ENCODE data around the gene AKAP13.

AKAP13 gene

GRCh38 chr15:85762039-85762755 lies 381.8 kb downstream of the AKAP13 start:
- DNase-seq = no peak

DNA sequence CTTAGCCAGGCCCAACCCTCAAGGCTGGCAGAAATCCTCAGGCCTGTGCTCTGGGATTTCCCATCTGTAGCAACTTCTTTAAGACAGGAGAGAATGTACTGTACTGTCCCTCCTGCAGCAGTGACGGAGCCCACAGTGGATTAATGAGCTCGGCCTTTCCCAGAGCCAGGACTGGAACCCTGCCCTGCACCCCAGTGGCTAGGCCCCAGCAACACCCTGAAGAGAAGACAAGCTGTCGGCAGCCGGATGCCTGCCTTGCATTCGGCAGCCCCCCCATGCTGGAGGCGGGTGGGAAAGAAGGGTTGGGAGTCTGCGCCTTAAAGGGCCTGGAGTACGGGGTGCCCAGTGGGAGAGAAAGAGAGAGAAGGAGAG lies 382.3 kb downstream of the AKAP13 start:
- DNase-seq = no peak

DNA sequence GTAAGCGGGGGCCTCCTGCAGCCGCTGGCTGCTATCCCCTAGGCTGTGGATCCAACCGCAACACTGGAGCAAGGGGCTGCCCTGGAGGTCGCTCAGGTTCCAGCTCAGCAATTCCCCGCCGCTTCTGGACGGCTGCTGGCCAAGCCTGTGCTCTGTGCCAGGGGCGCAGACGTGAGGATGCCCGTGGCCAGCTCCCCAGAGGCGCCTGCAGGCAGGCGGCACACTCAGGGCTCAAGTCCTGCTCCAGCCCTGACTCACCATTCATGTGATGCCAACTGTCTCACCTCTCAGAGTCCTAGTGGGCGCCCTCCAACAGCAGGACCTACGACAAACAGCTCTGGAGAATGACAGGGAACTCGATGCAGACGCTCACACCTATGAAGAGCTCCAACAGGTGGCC lies 382.8 kb downstream of the AKAP13 start:
- DNase-seq = no peak

DNA sequence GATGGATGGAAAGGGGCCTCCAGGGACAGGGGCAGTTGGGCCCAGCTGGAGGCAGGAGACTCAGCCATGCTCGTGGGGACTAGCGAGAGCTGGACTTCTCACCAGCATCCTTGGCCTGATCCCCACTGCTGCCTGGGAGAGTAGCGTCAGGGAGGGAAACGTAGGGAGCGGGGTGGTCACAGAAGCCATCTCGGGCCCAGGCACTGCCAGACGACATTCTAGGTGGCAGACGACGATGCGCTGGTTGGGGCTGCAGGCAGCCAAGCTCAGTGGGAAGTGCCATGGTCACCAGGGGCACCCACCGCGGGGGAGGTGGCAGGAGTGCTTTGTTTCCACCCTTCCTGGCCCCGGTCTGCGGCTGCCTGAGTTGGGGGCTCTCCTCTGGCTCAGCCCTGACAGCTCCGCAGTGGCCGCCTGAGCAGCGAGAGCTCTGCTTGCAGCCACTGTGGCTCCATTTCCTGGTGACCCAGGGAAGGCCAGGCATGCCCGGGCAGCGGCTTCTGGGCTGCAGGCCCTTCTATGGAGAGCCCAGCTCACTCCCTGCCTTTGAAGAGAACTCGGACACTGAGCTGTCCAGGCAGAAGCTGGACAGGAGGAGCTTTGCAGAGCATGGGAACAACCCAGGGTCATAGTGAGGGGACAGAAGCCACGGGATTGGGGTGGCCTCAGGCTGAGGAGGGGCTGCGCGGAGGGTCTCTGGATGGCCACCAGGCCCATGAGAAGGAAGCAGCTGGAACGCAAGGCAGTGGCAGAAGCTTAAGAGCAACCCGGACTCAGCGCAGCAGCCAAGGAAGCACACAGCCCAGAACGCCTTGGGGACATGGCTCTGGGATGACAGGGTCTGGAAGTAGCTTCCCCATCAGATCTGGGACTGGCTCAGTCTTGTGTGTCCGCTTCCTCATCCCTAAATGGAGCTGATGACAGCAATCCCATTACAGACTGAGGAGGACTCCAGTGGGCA lies 383.6 kb downstream of the AKAP13 start:
- DNase-seq = no peak

DNA sequence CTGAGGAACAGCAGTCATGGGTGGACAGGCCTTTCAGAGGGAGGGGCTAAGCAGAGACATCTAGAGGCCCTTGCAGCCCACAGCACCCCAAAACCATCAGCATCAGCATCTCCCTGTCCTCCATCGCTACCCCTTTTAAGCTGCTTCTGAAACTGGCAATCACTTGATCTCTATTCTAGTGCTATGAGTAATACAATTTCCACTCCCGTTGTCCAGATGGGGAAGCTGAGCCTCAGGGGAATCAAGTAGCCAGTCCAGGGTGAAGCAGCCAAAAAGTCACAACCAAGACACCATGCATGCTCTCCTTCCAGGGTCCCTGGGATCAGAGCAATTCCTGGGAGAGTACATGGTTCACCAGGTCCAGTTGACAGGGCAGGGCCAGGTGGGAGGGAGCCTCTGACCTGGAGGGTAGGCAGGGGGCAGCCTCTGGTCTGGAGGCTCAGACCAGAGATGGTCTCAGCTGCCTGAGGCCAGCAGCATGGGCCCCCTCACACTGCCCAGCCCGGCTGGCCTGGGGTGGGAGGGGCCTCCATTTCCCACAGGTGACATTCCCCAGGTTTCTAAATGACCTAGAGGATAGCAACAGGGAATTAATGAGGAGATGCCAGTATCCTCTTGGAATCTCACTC lies 384.4 kb downstream of the AKAP13 start:
- no peak for DNase-seq

- no peak for DNase-seq
These were observed 385.8 kb downstream of the AKAP13 start for GRCh38 chr15:85766001-85766831.

GRCh38 chr15:85767785-85768529 lies 387.6 kb downstream of the AKAP13 start:
- no peak for DNase-seq

DNA sequence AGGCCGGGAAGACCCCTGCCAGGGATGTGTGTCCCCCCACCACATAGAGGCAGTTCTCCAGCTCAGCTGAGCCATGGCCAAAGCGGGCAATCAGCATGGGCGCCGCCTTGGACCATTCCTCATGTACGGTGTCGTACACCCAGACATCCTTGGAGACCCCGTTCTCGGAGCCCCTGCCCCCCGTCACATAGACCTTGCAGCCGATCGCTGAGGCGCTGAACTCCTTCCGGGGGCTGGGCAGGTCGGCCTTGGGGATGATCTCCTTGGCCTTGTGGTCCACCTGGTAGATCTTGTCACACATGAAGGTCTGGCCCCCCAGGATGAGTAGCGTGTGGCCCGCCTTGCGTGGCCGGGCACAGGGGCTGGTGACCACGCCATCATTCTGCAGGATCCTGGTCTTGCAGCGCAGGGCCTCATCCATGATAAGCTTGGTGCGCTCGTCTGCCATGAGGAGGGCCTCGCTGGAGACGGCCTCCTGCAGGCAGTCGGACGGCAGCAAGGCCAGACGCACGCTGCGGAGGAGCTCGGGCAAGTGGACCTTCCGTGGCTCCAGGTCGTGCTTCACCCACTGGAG lies 388.3 kb downstream of the AKAP13 start:
- no peak for DNase-seq

DNA sequence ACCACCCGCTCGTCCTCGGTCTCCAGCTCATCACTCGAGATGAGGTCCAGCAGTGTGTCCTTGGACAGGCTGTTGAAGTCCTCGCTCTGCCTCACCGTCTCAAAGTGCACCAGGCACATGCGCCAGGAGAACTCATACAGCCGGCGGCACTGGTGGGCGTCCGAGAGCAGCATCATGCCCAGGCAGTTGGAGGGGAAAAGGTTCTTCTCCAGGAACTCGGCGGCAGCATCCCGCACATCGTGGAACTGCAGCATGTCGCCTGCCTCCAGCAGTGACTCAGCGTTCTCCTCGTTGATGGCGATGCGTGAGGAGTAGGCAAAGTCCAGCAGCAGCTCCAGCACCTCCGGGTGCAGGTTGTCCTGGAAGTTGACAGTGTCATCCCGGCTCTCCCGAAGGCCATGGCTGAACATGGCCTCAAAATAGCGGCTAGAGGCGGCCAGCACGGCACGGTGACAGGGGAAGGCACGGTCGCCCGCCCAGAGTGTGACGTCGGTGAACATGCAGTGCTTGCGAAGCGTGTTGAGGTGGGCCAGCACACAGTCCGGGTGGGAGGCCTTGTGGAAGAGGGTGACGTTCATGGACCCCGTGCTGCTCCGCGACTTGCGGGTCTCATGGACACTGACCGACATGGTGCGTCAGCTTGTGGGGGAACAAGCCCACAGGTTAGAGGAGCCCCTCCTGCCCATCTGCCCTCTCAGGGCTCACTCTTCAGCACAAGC lies 388.9 kb downstream of the AKAP13 start:
- DNase-seq = no peak

DNA sequence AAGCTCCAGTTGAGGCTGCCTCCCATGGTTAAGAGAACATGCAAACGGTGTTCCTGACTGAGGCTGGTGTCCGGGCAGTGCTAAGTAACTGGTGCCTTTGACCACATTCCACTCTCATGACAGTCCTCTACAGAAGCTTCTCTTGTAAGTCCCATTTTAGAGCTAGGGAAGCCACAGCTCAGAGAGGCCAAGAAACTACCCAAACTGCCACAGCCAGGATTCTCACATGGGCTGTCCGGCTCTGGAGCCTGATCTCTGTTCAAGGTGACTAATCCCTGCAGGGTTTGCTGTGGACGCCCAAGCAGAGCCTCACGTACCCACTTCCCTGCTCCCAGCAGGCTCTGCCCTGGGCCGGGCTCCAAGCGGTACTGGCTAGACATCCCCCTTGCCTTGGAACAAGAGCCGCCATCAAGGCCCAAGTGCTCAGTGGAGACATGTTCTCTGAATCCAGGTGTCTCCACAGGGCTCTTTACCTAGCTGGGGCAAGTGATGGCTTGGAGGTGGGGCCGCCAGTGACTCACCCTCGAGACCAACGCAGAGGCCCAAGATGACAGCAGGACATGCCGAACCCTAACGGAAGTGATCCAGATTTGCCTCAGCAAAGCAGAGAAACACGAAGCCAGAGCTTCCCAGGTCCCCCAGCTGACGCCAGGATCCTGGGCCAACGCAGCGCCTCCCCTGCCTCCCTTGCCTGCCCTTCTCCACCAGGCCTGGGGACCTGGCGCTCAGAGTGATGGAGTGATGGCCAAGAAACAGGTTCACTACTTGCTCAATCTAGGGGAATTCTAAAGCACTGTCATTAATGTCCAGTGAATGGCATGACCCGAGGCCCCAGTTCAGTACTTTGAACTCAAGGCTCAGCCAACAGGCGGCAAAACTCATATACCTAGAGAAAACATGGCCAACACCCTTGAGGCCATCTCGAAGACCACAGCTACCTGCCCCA lies 390.0 kb downstream of the AKAP13 start:
- no peak for DNase-seq

GRCh38 chr15:85771271-85771670 lies 390.9 kb downstream of the AKAP13 start:
- no peak for DNase-seq

- DNase-seq = no peak
These were observed 391.5 kb downstream of the AKAP13 start for GRCh38 chr15:85771781-85772445.

DNA sequence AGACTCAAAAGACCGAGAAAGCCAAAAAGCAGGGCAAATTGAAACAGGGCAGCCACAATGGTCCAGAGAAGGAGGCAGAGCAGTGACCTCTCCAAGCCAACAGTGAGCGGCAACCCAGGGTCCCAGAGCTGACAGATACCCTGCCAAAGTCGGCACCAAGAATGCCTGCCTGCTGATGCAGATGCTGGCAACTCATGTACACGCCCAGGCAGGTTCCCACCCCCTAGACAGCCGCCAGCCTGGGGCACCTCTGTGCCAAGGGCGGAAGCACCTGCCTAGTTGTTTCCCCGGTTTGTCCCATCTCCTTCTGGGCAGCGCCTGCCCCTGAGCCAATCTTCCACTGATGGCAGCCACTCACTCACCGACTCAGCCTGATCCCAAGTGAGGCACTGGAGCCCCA lies 392.3 kb downstream of the AKAP13 start:
- DNase-seq = no peak

DNA sequence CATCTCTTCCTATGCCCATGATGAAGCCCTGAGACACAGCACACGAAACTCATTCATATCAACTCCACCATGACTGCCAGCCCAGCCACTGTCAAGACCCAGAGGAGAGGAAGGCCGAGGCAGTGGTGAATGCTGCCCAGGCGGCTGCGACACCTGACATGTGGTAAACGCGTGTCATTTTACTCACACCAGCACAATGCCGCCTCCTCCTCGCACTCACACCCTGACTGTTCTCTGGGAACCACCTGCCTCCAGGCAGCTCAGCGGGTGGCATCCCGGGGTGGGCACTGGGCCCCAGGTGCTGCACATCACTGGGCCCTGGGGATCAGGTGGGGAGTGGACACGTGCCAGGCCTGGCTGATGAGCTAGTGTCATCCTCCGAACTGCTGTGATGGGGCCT lies 392.8 kb downstream of the AKAP13 start:
- no peak for DNase-seq

DNA sequence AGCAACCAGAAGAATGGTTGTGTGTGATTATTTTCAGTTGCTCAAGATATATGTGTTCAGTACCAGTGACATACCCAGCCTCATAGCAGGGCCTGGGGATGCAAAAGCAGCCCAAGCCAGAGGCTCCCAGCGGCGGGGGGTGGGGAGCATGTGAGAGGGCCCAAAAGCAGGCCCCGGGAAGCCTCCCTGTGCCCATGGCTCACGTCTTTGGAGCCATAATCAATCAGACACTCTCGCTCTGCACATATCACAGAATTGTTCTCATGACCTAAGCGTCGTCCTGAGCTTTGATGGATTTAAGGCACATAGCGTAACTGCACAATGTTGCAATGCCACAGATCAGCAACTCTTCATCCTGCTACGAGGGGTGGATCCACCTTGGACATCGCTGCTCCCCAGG lies 393.6 kb downstream of the AKAP13 start:
- no peak for DNase-seq

DNA sequence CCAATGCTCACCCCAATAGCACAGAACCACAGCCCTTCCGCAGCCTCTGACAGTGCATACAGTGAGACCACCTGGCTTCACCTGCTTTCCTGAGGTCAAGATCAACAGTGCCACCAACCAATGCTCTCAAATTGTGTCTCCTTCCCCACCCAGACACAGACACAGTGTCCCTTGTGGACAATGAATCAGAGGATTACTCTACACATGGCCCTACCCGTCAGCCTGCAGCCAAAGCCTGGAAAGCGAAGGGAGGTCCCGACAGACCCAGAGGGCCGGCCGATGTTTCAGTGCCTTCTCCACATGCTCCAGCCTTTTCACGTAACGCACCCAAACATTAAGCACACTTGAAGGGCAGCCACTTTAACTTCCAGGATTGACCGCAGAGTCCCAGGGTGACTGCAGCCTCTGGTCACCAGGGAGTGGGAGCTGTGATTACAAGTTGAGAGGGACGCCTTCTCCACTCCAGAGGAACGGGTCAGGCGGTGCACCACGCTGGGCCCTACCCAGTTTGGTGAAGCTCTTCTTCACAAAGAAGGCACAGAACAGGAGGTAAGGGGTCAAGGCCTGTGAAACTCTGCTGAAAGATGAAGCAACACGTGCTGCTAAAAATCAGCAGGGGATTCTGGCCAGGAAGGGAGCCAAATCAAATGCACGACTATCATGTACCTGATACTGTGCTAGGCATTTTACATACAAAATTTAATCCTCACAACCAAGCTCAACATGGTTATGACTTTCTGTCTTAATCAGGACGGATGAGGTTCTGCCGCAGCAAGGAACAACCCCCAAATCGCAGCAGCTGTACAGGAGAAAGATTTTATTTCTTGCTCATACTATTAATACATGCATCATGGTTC lies 397.1 kb downstream of the AKAP13 start:
- DNase-seq = no peak

DNA sequence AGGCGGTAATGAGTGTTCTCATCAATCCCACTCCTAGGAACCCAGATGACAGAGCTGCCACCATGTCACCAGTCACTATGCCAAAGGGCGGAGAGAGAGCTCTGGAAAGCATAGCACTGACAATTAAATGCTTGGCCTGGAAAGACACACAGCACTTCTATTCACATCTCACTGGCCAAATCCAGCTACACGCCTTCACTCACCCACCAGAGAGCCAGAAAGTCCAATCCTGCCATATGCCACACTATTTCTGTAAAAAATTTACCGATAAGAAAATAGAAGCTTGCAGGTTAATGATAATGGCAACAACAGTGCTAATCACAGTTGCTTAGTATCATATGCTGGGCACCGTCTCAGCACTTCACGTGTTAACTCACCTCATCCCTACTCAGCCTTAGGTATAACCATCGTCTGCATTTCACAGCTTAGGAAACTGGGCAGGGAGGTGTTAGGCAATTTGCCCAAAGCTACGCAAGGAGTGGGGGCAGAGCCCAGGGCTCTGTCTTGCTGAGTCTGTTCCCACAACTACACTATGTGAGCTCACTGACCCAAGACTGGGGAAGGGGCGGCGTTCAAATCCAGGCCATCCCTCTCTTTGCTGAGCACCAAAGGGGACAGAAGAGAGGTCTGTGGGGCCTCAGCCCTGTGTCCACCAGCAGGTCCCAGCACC lies 397.8 kb downstream of the AKAP13 start:
- DNase-seq = no peak

DNA sequence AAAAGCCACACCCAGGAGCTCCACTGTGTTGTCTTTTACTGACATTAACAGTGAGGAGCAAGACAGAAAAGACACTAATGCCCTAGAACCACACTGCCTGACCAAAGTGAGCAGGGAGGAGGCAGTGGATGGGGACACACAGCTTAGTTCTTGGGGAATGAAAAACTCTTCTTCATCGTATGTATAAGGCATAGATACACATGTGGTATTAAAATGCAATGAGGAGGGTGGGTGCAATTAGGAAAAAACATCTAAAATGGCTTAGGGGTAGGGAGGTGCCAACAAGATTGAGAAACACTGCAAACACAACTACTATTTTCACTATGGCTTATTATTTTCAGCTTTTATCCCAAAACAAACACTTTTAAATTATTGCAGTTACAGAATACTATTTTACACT lies 398.8 kb downstream of the AKAP13 start:
- DNase-seq = no peak

All from DMS53 (cell line).